Astrocyte (in vitro differentiated cells and primary cell): Measurements from ENCODE around the gene ST6GALNAC3.

Source experiments
- EZH2 ChIP-seq: IDR thresholded peaks from 2 replicates; pipeline ENCODE4 v1.6.1; 2012; ENCODE audit warnings: mild to moderate bottlenecking, low read length, inconsistent platforms; ENCODE audit not compliant: insufficient read depth
- TF ChIP-seq, protein P1 (sequence below): IDR thresholded peaks from 2 replicates; pipeline ENCODE4 v1.5.1; 2011; ENCODE audit warnings: low read depth, mild to moderate bottlenecking, inconsistent platforms, low read length, moderate library complexity; ENCODE audit not compliant: insufficient read depth

DNA sequence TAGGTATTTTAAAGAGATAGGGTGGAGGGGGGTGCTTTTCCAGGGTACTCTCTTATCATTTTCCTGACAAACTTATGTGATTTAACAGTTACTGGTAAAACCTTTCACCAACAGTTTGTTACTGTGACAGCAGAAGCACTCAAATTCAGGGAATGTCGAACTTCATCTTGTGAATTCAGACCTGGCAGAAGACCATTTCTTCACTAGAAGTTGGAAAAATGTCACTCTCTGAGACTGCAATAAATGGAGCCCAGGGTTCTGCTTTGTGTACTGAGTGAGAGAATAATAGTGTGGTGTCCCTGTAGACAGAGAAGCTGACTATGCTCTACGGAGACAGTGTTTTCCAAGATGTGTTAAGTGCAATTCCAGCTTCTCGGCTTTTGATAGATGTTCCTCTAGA is 200.2 kb downstream of the ST6GALNAC3 start:
- TF ChIP-seq, protein P1, sequence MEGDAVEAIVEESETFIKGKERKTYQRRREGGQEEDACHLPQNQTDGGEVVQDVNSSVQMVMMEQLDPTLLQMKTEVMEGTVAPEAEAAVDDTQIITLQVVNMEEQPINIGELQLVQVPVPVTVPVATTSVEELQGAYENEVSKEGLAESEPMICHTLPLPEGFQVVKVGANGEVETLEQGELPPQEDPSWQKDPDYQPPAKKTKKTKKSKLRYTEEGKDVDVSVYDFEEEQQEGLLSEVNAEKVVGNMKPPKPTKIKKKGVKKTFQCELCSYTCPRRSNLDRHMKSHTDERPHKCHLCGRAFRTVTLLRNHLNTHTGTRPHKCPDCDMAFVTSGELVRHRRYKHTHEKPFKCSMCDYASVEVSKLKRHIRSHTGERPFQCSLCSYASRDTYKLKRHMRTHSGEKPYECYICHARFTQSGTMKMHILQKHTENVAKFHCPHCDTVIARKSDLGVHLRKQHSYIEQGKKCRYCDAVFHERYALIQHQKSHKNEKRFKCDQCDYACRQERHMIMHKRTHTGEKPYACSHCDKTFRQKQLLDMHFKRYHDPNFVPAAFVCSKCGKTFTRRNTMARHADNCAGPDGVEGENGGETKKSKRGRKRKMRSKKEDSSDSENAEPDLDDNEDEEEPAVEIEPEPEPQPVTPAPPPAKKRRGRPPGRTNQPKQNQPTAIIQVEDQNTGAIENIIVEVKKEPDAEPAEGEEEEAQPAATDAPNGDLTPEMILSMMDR: no peak
- no peak for TF ChIP-seq EZH2
